Measurements from ENCODE around the gene TMCO4. TPM values are rescaled to one million over a fixed set of nuclear protein-coding genes. Genes with fewer than 3 reads are reported as not detected.

TMCO4 gene
- total and polyA plus RNA-seq, 12 donors: 23.2 to 55.0 (median 38.1) TPM

- 81 to 96% (median 88%) methylated on average over 3 to 8 of the region's 8 CpGs for WGBS, 4 donors
- TF ChIP-seq CTCF (IDR thresholded peaks at IDR 0.05): no peak
- TF ChIP-seq POLR2A (IDR thresholded peaks at IDR 0.05): no peak
- Histone ChIP-seq H3K4me1 (replicated peaks in 1 of 2) (peaks cover 6 to 17% of the 10 kb centered on the region in 2 donors), H3K36me3 (replicated peaks in 1 of 2) (peaks cover 0 to 3% of the 10 kb centered on the region in 2 donors), H3K9me3 (replicated peaks in 1 of 3) (no peaks in the 10 kb centered on the region), H3K27me3 (no peaks in the 10 kb centered on the region), H3K27ac (peak overlapping the region in 1 of 5 donors; percentile 78), H3K4me3 (no peak overlapping the region)
- intact Hi-C loops (cut with DNase I): no loop called here
- DNase-seq: no peak
Measured at GRCh38 chr1:19734472-19734999, 65.2 kb downstream of the TMCO4 start.

DNA sequence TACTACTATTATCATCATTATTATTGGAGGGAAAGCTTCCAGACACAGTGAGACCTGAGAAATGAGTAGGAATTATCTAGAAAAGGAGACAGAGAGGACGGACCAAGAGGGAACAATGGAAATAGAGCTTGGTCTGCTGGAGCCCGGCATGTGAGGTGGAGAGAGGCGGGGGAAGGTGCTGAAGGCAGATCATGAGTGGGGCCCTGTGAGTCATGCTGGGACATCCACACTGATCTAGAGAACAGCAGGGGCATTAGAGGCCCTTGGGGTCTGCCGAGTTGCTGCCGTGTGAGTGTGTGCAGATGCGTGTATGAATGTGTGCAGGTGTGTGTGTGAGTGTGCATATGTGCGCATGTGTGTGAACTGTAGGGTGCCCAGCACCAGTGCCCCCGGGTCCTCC, 65.7 kb downstream of the TMCO4 start:
- TF ChIP-seq POLR2A (IDR thresholded peaks at IDR 0.05): no peak
- TF ChIP-seq CTCF (IDR thresholded peaks at IDR 0.05): no peak
- no peak overlapping the region for H3K27ac ChIP-seq
- peaks cover 0 to 3% of the 10 kb centered on the region in 2 donors for H3K36me3 ChIP-seq (replicated peaks in 1 of 2)
- WGBS, 4 donors: 92 to 97% (median 93%) methylated on average over 8 of the region's 8 CpGs
- no peak for DNase-seq
- no peaks in the 10 kb centered on the region for H3K9me3 ChIP-seq (replicated peaks in 1 of 3)
- H3K27me3 ChIP-seq: no peaks in the 10 kb centered on the region
- intact Hi-C loops (cut with DNase I): no loop called here
- peaks cover 6 to 18% of the 10 kb centered on the region in 2 donors for H3K4me1 ChIP-seq (replicated peaks in 1 of 2)
- no peak overlapping the region for H3K4me3 ChIP-seq

- WGBS, 4 donors: 93 to 98% (median 94%) methylated on average over 5 of the region's 5 CpGs
- no peak overlapping the region for H3K27ac ChIP-seq
- H3K4me3 ChIP-seq: no peak overlapping the region
- no peak for DNase-seq
- intact Hi-C loops (cut with DNase I): no loop called here
- H3K9me3 ChIP-seq (replicated peaks in 1 of 3): no peaks in the 10 kb centered on the region
- TF ChIP-seq CTCF (IDR thresholded peaks at IDR 0.05) (no peak), POLR2A (IDR thresholded peaks at IDR 0.05) (no peak)
- peaks cover 0 to 3% of the 10 kb centered on the region in 2 donors for H3K36me3 ChIP-seq (replicated peaks in 1 of 2)
- peaks cover 9 to 22% of the 10 kb centered on the region in 2 donors for H3K4me1 ChIP-seq (replicated peaks in 1 of 2)
- no peaks in the 10 kb centered on the region for H3K27me3 ChIP-seq
Measured at GRCh38 chr1:19733615-19734014, 66.1 kb downstream of the TMCO4 start.

GRCh38 chr1:19731311-19731821, 68.3 kb downstream of the TMCO4 start:
- intact Hi-C loops (cut with DNase I): no loop called here
- Histone ChIP-seq H3K27ac (no peak overlapping the region), H3K36me3 (replicated peaks in 1 of 2) (peaks cover 0 to 7% of the 10 kb centered on the region in 2 donors), H3K27me3 (no peaks in the 10 kb centered on the region), H3K9me3 (replicated peaks in 1 of 3) (no peaks in the 10 kb centered on the region), H3K4me3 (no peak overlapping the region), H3K4me1 (replicated peaks in 1 of 2) (peaks cover 12 to 24% of the 10 kb centered on the region in 2 donors)
- 94 to 99% (median 97%) methylated on average over 4 to 8 of the region's 8 CpGs for WGBS, 4 donors
- no peak for DNase-seq
- TF ChIP-seq POLR2A (IDR thresholded peaks at IDR 0.05) (no peak), CTCF (IDR thresholded peaks at IDR 0.05) (no peak)
